K562 (cell line): ENCODE data around the gene METTL25B. TPM values are rescaled to one million over a fixed set of nuclear protein-coding genes. Genes with fewer than 3 reads are reported as not detected.

Experiments
- ARID2 ChIP-seq: fragments of 450-650 bp; IDR thresholded peaks from 2 replicates; pipeline ENCODE4 v1.6.1; 2017; ENCODE audit warnings: antibody characterized with exemption, mild to moderate bottlenecking
- CHD1 ChIP-seq: fragments of 200-600 bp; sonication (generic); IDR thresholded peaks from one replicate; pipeline ENCODE4 v1.6.1; 2012; ENCODE audit warnings: mild to moderate bottlenecking, moderate library complexity, low read length, inconsistent platforms
- CREB3L1 ChIP-seq: fragments of 450-650 bp; IDR thresholded peaks from 2 replicates; pipeline ENCODE4 v1.6.1; 2014; ENCODE audit warnings: low read depth, mild to moderate bottlenecking, moderate library complexity, borderline replicate concordance
- MAFF ChIP-seq: IDR thresholded peaks from 2 replicates; pipeline ENCODE4 v1.6.1; 2012; ENCODE audit warnings: low read length, improper control_type of control experiment
- MAFK ChIP-seq: IDR thresholded peaks from 2 replicates; pipeline ENCODE4 v1.6.1; 2011; ENCODE audit warnings: low read length, improper control_type of control experiment
- MTA2 ChIP-seq: fragments of 450-650 bp; IDR thresholded peaks from 2 replicates; pipeline ENCODE4 v1.6.1; 2016; ENCODE audit warnings: low read depth
- NCOA2 ChIP-seq, 2 experiments: fragments of 450-650 bp; IDR thresholded peaks; 2 replicates each; pipeline ENCODE4 v1.6.1; 2018; ENCODE audit warnings: mild to moderate bottlenecking in 2 of 2, moderate library complexity in 1 of 2; ENCODE audit not compliant: partially characterized antibody in 2 of 2
- RAD51 ChIP-seq: fragments of 450-650 bp; IDR thresholded peaks from 2 replicates; pipeline ENCODE4 v1.7.1; 2016; ENCODE audit warnings: low read depth, mild to moderate bottlenecking, borderline replicate concordance
- RBM22 ChIP-seq: fragments of 200-400 bp; formaldehyde crosslinking; IDR thresholded peaks from 2 replicates; pipeline ENCODE4 v1.6.1; 2018; ENCODE audit warnings: low read length, low read depth; ENCODE audit not compliant: poor library complexity, severe bottlenecking
- SRSF3 ChIP-seq: fragments of 200-400 bp; formaldehyde crosslinking; IDR thresholded peaks from 2 replicates; pipeline ENCODE4 v1.6.1; 2016; ENCODE audit warnings: mild to moderate bottlenecking, low read length, moderate library complexity; ENCODE audit not compliant: insufficient read depth
- TEAD2 ChIP-seq: fragments of 450-650 bp; IDR thresholded peaks from 2 replicates; pipeline ENCODE4 v1.6.1; 2016; ENCODE audit warnings: missing genetic modification characterization, control low read depth, missing compliant biosample characterization
- TRIM25 ChIP-seq: fragments of 450-650 bp; IDR thresholded peaks from 2 replicates; pipeline ENCODE4 v1.7.0; 2016; ENCODE audit warnings: borderline replicate concordance
- TRIM28 ChIP-seq: fragments of 450-650 bp; IDR thresholded peaks from 2 replicates; pipeline ENCODE4 v1.6.1; 2017
- XRCC5 ChIP-seq: fragments of 200-400 bp; formaldehyde crosslinking; IDR thresholded peaks from 2 replicates; pipeline ENCODE4 v1.6.1; 2017; ENCODE audit warnings: low read depth, mild to moderate bottlenecking, low read length
- ZFPM2 ChIP-seq: fragments of 250-450 bp; sonication (Bioruptor Pico); IDR thresholded peaks from 2 replicates; pipeline ENCODE4 v1.5.1; 2022; ENCODE audit warnings: mild to moderate bottlenecking
- ZNF175 ChIP-seq: fragments of 200-800 bp; sonication (Bioruptor generic); IDR thresholded peaks from 2 replicates; pipeline ENCODE4 v1.6.1; 2016; ENCODE audit warnings: low read depth, mild to moderate bottlenecking, missing genetic modification characterization, missing compliant biosample characterization
- ZNF184 ChIP-seq: sonication (generic); formaldehyde crosslinking; IDR thresholded peaks from 2 replicates; pipeline ENCODE4 v1.5.0; 2020; ENCODE audit warnings: missing genetic modification reagents
- ZNF23 ChIP-seq: fragments of 250-450 bp; sonication (Bioruptor Pico); IDR thresholded peaks from 2 replicates; pipeline ENCODE4 v1.4.0; 2020; ENCODE audit warnings: mild to moderate bottlenecking
- ZNF436 ChIP-seq: fragments of 250-450, 450-650 bp; sonication (Bioruptor Pico); formaldehyde crosslinking; IDR thresholded peaks from 2 replicates; pipeline ENCODE4 v1.7.0; 2020; ENCODE audit warnings: mild to moderate bottlenecking
- ZNF696 ChIP-seq: fragments of 250-450 bp; sonication (Bioruptor Pico); conservative IDR thresholded peaks from 2 replicates; pipeline ENCODE4 v1.4.0; 2020; ENCODE audit warnings: mild to moderate bottlenecking, moderate library complexity
- polyA plus RNA-seq, 8 experiments: library from polyadenylated mRNA; depleted of rRNA in 4 of 8; stranded (reverse) in 5 of 8; unstranded in 3 of 8; fragments of >200 nt; fragmentation: Nextera tagmentation in 2 of 8; fragmentation: Illumina TruSeq in 1 of 8; extraction: Ambion mirVana in 2 of 8; extraction: Trizol in 1 of 8; gene quantifications; 2 replicates each; pipeline versions ENCODE4 v1.2.1 to v1.2.3, GENCODE V29; 2011 to 2014; ENCODE audit warnings: inconsistent platforms in 1 of 8, missing spikeins in 1 of 8
- total RNA-seq, 7 experiments: library from RNA; depleted of rRNA in 6 of 7; stranded (reverse); fragments of >200 nt in 6 of 7; fragmentation: Illumina TruSeq in 2 of 7; extraction: Trizol in 2 of 7; gene quantifications; 2 replicates each; pipeline versions ENCODE4 v1.2.1 to v1.2.3, GENCODE V29; 2011 to 2021; ENCODE audit warnings: low replicate concordance in 1 of 7
- TF ChIP-seq, protein P1 (sequence below), 3 experiments: IDR thresholded peaks in 2 of 3; conservative IDR thresholded peaks in 1 of 3; 2 replicates each; pipeline ENCODE4 v1.5.1; 2011 to 2012; ENCODE audit warnings: low read length in 3 of 3, mild to moderate bottlenecking in 3 of 3, control low read depth in 2 of 3, improper control_type of control experiment in 1 of 3, inconsistent platforms in 1 of 3, low read depth in 1 of 3, mixed read lengths in 1 of 3, moderate library complexity in 1 of 3; ENCODE audit not compliant: insufficient read depth in 2 of 3
- TF ChIP-seq, protein P2 (sequence below): fragments of 250-450 bp; sonication (Bioruptor Pico); IDR thresholded peaks from 2 replicates; pipeline ENCODE4 v1.4.0; 2020; ENCODE audit warnings: mild to moderate bottlenecking, moderate library complexity, borderline replicate concordance

Gene METTL25B
- total and polyA plus RNA-seq, 9 of the 15 experiments (the other 6 are each of a cell fraction or from before 2014, with no cell fraction given), result 7.7 to 48.3 (median 33.1) TPM

- TF ChIP-seq ZNF436 (CRISPR knock-in tag) (no peak), ZNF184 (CRISPR knock-in tag) (no peak), ZNF23 (no peak), RAD51 (no peak), ARID2 (no peak), MAFF (no peak), TEAD2 (tag) (no peak), ZFPM2 (no peak), NCOA2 (IDR thresholded peaks at IDR 0.05; ENCODE audit: partially characterized antibody in 2 of 2) (no peak), CREB3L1 (no peak), SRSF3 (no peak), MTA2 (no peak), TRIM25 (no peak), XRCC5 (no peak), TRIM28 (0 out of 2 replicates have a peak, but pooled peaks have one; percentile 39), ZNF175 (peak; percentile 73; the same call in 1 of the 2 replicates), RBM22 (peak; percentile 56), ZNF696 (no peak), CHD1 (no peak), MAFK (no peak)
- TF ChIP-seq, protein P1, sequence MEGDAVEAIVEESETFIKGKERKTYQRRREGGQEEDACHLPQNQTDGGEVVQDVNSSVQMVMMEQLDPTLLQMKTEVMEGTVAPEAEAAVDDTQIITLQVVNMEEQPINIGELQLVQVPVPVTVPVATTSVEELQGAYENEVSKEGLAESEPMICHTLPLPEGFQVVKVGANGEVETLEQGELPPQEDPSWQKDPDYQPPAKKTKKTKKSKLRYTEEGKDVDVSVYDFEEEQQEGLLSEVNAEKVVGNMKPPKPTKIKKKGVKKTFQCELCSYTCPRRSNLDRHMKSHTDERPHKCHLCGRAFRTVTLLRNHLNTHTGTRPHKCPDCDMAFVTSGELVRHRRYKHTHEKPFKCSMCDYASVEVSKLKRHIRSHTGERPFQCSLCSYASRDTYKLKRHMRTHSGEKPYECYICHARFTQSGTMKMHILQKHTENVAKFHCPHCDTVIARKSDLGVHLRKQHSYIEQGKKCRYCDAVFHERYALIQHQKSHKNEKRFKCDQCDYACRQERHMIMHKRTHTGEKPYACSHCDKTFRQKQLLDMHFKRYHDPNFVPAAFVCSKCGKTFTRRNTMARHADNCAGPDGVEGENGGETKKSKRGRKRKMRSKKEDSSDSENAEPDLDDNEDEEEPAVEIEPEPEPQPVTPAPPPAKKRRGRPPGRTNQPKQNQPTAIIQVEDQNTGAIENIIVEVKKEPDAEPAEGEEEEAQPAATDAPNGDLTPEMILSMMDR (IDR thresholded peaks at IDR 0.05 in 2 of 3, conservative IDR thresholded peaks at IDR 0.05 in 1 of 3; ENCODE audit: insufficient read depth in 2 of 3, low read depth in 1 of 3, low read length in 3 of 3), result no peak
- TF ChIP-seq, protein P2, sequence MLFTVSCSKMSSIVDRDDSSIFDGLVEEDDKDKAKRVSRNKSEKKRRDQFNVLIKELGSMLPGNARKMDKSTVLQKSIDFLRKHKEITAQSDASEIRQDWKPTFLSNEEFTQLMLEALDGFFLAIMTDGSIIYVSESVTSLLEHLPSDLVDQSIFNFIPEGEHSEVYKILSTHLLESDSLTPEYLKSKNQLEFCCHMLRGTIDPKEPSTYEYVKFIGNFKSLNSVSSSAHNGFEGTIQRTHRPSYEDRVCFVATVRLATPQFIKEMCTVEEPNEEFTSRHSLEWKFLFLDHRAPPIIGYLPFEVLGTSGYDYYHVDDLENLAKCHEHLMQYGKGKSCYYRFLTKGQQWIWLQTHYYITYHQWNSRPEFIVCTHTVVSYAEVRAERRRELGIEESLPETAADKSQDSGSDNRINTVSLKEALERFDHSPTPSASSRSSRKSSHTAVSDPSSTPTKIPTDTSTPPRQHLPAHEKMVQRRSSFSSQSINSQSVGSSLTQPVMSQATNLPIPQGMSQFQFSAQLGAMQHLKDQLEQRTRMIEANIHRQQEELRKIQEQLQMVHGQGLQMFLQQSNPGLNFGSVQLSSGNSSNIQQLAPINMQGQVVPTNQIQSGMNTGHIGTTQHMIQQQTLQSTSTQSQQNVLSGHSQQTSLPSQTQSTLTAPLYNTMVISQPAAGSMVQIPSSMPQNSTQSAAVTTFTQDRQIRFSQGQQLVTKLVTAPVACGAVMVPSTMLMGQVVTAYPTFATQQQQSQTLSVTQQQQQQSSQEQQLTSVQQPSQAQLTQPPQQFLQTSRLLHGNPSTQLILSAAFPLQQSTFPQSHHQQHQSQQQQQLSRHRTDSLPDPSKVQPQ (CRISPR knock-in tag), result no peak
Observed at GRCh38 chr1:156727926-156728598, at the start of gene METTL25B (continued).
